Trophoblast cell (in vitro differentiated cells and primary cell): ENCODE measurements around the gene MBD3L3.
"Not testable (repeated sequence)": the region's sequence is repeated elsewhere in the genome, so short reads cannot be mapped to it uniquely, and the experiment has no call there.

Source experiments
- DNase-seq, 2 donors: peaks; one replicate each; pipeline ENCODE4 v3.0.0-alpha.2; 2016
- H2AFZ ChIP-seq: 2 replicates; pipeline ENCODE4 v1.6.1; 2013; ENCODE audit warnings: low read length, moderate library complexity, mild to moderate bottlenecking; ENCODE audit not compliant: insufficient read depth, poor library complexity
- H2AK5ac ChIP-seq: 2 replicates; pipeline ENCODE4 v1.6.1; 2013; ENCODE audit warnings: mild to moderate bottlenecking, low read length
- H2BK120ac ChIP-seq: 2 replicates; pipeline ENCODE4 v1.6.1; 2013; ENCODE audit warnings: low read length, mild to moderate bottlenecking, moderate library complexity; ENCODE audit not compliant: insufficient read depth, poor library complexity
- H2BK12ac ChIP-seq: 2 replicates; pipeline ENCODE4 v1.6.1; 2013; ENCODE audit warnings: mild to moderate bottlenecking, low read length, moderate library complexity
- H2BK5ac ChIP-seq: 2 replicates; pipeline ENCODE4 v1.6.1; 2013; ENCODE audit warnings: low read length, low read depth, moderate library complexity, mild to moderate bottlenecking; ENCODE audit not compliant: poor library complexity
- H3K14ac ChIP-seq: 2 replicates; pipeline ENCODE4 v1.6.1; 2013; ENCODE audit warnings: mild to moderate bottlenecking, low read length
- H3K18ac ChIP-seq: 2 replicates; pipeline ENCODE4 v1.6.1; 2013; ENCODE audit warnings: mild to moderate bottlenecking, low read length
- H3K23ac ChIP-seq: 2 replicates; pipeline ENCODE4 v1.6.1; 2013; ENCODE audit warnings: low read length
- H3K27ac ChIP-seq: 2 replicates; pipeline ENCODE4 v1.5.1; 2013; ENCODE audit warnings: low read depth, mild to moderate bottlenecking, inconsistent platforms, low read length, moderate library complexity
- H3K27me3 ChIP-seq: 2 replicates; pipeline ENCODE4 v1.6.1; 2013; ENCODE audit warnings: inconsistent platforms, mild to moderate bottlenecking, low read length, moderate library complexity; ENCODE audit not compliant: insufficient read depth
- H3K36me3 ChIP-seq, 2 experiments: 1 replicate in 1 of 2; 2 replicates in 1 of 2; pipeline ENCODE4 v1.6.1; 2013; ENCODE audit warnings: low read length in 2 of 2, mild to moderate bottlenecking in 2 of 2, moderate library complexity in 1 of 2; ENCODE audit not compliant: insufficient read depth in 2 of 2, control insufficient read depth in 1 of 2
- H3K4ac ChIP-seq: 2 replicates; pipeline ENCODE4 v1.6.1; 2013; ENCODE audit warnings: low read depth, mild to moderate bottlenecking, low read length, moderate library complexity
- H3K4me1 ChIP-seq, 2 experiments: 1 replicate in 1 of 2; 2 replicates in 1 of 2; pipeline ENCODE4 v1.6.1; 2013; ENCODE audit warnings: low read length in 2 of 2, mild to moderate bottlenecking in 2 of 2, moderate library complexity in 1 of 2; ENCODE audit not compliant: insufficient read depth in 2 of 2, control insufficient read depth in 1 of 2
- H3K4me2 ChIP-seq: 2 replicates; pipeline ENCODE4 v1.6.1; 2013; ENCODE audit warnings: inconsistent platforms, mild to moderate bottlenecking, low read length, moderate library complexity
- H3K4me3 ChIP-seq: 2 replicates; pipeline ENCODE4 v1.5.1; 2013; ENCODE audit warnings: mild to moderate bottlenecking, low read depth, low read length, inconsistent platforms
- H3K79me1 ChIP-seq: one replicate; pipeline ENCODE4 v1.6.1; 2013; ENCODE audit warnings: low read length
- H3K79me2 ChIP-seq: 2 replicates; pipeline ENCODE4 v1.6.1; 2013; ENCODE audit warnings: low read length, mild to moderate bottlenecking; ENCODE audit not compliant: control insufficient read depth, insufficient read depth, poor library complexity
- H3K9ac ChIP-seq: 2 replicates; pipeline ENCODE4 v1.6.1; 2013; ENCODE audit warnings: mild to moderate bottlenecking, low read length
- H3K9me3 ChIP-seq: 2 replicates; pipeline ENCODE4 v1.6.1; 2013; ENCODE audit warnings: low read depth, mild to moderate bottlenecking, control low read depth, inconsistent platforms, low read length; ENCODE audit not compliant: insufficient read depth
- H4K12ac ChIP-seq: 2 replicates; pipeline ENCODE4 v1.6.1; 2013; ENCODE audit warnings: low read depth, mild to moderate bottlenecking, low read length, moderate library complexity
- H4K8ac ChIP-seq: 2 replicates; pipeline ENCODE4 v1.6.1; 2013; ENCODE audit warnings: low read depth, mild to moderate bottlenecking, low read length, moderate library complexity
- H4K91ac ChIP-seq: one replicate; pipeline ENCODE4 v1.6.1; 2013; ENCODE audit warnings: low read depth, mild to moderate bottlenecking, low read length, moderate library complexity
- WGBS: extraction: QIAGEN DNeasy Blood & Tissue Kit; methylation state at CpG from one replicate; pipeline ENCODE4 v1.1.7; 2013; ENCODE audit warnings: missing lambda C conversion rate; ENCODE audit not compliant: insufficient read length, insufficient coverage; ENCODE audit errors: extremely low coverage; 5-methylcytosine and 5-hydroxymethylcytosine counted together

MBD3L3 gene

GRCh38 chr19:7052896-7053295, 5.6 kb downstream of the MBD3L3 start:
- H3K27ac ChIP-seq, H4K91ac ChIP-seq, H3K9ac ChIP-seq, H3K4ac ChIP-seq, H3K4me3 ChIP-seq, H3K18ac ChIP-seq, H3K9me3 ChIP-seq, H4K12ac ChIP-seq, H3K4me2 ChIP-seq, H2AK5ac ChIP-seq, H3K79me2 ChIP-seq, H3K27me3 ChIP-seq, H2AFZ ChIP-seq, DNase-seq, H2BK120ac ChIP-seq, H3K23ac ChIP-seq, H3K14ac ChIP-seq, H2BK12ac ChIP-seq, H3K36me3 ChIP-seq, H4K8ac ChIP-seq, H3K4me1 ChIP-seq, H3K79me1 ChIP-seq, H2BK5ac ChIP-seq: not testable (repeated sequence)
- WGBS, result no CpG with 5 or more reads among the region's 7 CpGs

DNA sequence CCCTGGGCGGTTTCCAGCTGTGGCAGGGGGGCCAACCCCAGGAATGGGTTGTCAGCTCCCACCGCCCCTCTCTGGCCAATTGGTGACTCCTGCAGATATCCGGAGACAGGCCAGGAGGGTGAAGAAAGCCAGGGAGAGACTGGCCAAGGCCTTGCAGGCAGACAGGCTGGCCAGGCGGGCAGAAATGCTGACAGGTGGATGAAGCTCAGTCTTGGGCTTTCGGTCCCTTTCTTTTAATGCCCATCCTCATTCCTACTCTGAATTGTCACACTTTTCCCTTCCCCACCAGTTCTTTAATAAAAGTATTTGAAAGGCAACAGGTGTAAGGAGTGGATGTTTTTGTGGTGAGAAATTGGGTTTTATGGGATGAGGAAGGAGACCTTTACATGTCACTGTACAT, 7.1 kb downstream of the MBD3L3 start:
- not testable (repeated sequence) for H4K12ac ChIP-seq, H3K4me2 ChIP-seq, H2BK120ac ChIP-seq, H2BK12ac ChIP-seq, H3K4me3 ChIP-seq, H4K8ac ChIP-seq, H3K27ac ChIP-seq, H3K14ac ChIP-seq, DNase-seq, H3K9ac ChIP-seq, H4K91ac ChIP-seq, H3K18ac ChIP-seq, H3K9me3 ChIP-seq, H3K79me2 ChIP-seq, H3K27me3 ChIP-seq, H2AK5ac ChIP-seq, H3K36me3 ChIP-seq, H3K4ac ChIP-seq, H3K79me1 ChIP-seq, H3K4me1 ChIP-seq, H2BK5ac ChIP-seq, H3K23ac ChIP-seq, H2AFZ ChIP-seq
- no CpG with 5 or more reads among the region's 5 CpGs for WGBS

DNA sequence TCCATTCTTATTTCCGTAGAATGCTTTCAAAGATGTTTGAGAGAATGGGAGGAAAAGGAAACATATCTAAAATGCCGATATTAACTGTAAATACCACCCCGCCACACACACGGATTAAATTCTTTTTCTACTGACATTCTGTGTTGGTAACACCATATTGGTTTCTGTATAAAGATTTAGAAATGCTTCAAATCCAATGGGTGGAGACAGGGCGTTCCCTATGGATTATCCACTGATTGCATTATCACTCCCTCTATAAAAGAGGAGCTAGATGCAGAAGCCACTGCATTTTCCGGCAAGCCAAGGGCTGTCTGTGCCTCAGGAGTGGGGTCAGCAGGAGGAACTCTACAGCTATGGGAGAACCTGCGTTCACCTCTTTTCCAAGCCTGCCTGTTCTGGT, 9.5 kb downstream of the MBD3L3 start, which contains the start of gene MBD3L2:
TSS of gene MBD3L2 (plus strand) at position 301 of the 400 bp plus-strand sequence. CDS start at position 354, 53 bp downstream.
- H4K12ac ChIP-seq, H4K91ac ChIP-seq, H3K79me2 ChIP-seq, H3K23ac ChIP-seq, H3K36me3 ChIP-seq, H3K18ac ChIP-seq, H3K27ac ChIP-seq, H3K4me2 ChIP-seq, H3K27me3 ChIP-seq, H3K4ac ChIP-seq, H3K79me1 ChIP-seq, H2BK12ac ChIP-seq, H2BK120ac ChIP-seq, H3K4me3 ChIP-seq, H3K9me3 ChIP-seq, H4K8ac ChIP-seq, H2BK5ac ChIP-seq, H3K4me1 ChIP-seq, H3K14ac ChIP-seq, H3K9ac ChIP-seq, H2AFZ ChIP-seq, H2AK5ac ChIP-seq, DNase-seq: not testable (repeated sequence)
- no CpG with 5 or more reads among the region's 7 CpGs for WGBS

DNA sequence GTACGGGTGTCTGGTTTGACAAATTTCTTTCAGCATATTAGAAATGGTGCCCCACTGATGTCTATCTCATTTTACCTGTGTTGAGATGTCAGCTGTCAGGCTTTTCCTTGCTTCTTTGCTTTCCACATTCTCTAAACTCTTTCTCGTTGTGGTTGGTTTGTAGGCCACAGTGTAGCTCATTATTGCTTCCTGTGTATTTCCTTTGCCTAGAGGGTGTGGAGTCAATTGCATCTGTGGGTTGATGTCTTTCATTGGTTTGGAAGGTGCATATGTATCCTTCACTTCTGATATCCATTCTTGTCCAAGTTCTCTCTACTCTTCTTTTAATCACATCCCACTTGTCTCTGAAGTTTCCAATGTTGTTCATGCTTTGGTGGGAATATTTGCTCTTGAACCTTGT, 16.9 kb downstream of the MBD3L3 start:
- DNase-seq, H3K79me1 ChIP-seq, H3K23ac ChIP-seq, H4K91ac ChIP-seq, H3K27ac ChIP-seq, H3K9me3 ChIP-seq, H3K14ac ChIP-seq, H3K36me3 ChIP-seq, H2BK12ac ChIP-seq, H3K4me1 ChIP-seq, H3K4me2 ChIP-seq, H4K8ac ChIP-seq, H2AK5ac ChIP-seq, H3K27me3 ChIP-seq, H3K4me3 ChIP-seq, H3K18ac ChIP-seq, H2BK120ac ChIP-seq, H3K79me2 ChIP-seq, H3K9ac ChIP-seq, H2BK5ac ChIP-seq, H4K12ac ChIP-seq, H2AFZ ChIP-seq, H3K4ac ChIP-seq: not testable (repeated sequence)
- WGBS, result no CpG with 5 or more reads among the region's 2 CpGs
